Neutrophil (primary cell): ENCODE measurements around the gene VSX2.

Experiments
- H3K27ac ChIP-seq: fragments of 200-600 bp; sonication (generic); 2 replicates; pipeline ENCODE4 v1.5.1; 2016; ENCODE audit warnings: mild to moderate bottlenecking, moderate library complexity
- H3K27me3 ChIP-seq: fragments of 200-600 bp; sonication (generic); 2 replicates; pipeline ENCODE4 v1.6.0; 2016; ENCODE audit warnings: mild to moderate bottlenecking
- H3K36me3 ChIP-seq: fragments of 200-600 bp; sonication (generic); 2 replicates; pipeline ENCODE4 v1.5.1; 2017
- H3K4me1 ChIP-seq, 2 experiments: fragments of 200-600 bp in 1 of 2; sonication (generic) in 1 of 2; 1 replicate in 1 of 2; 2 replicates in 1 of 2; pipeline versions ENCODE4 v1.5.1 to v1.6.1; 2013 to 2016; ENCODE audit warnings: low read depth in 1 of 2, low read length in 1 of 2, mild to moderate bottlenecking in 1 of 2, moderate library complexity in 1 of 2; ENCODE audit not compliant: control insufficient read depth in 1 of 2, insufficient read depth in 1 of 2
- H3K4me3 ChIP-seq, 2 experiments: fragments of 200-600 bp in 1 of 2; sonication (generic) in 1 of 2; 1 replicate in 1 of 2; 2 replicates in 1 of 2; pipeline ENCODE4 v1.5.1; 2013 to 2016; ENCODE audit warnings: low read depth in 1 of 2, low read length in 1 of 2, mild to moderate bottlenecking in 1 of 2, moderate library complexity in 1 of 2
- H3K9me3 ChIP-seq: fragments of 200-600 bp; sonication (generic); 2 replicates; pipeline ENCODE4 v1.5.1; 2016
- TF ChIP-seq, protein P1 (sequence below): fragments of 200-600 bp; sonication (generic); IDR thresholded peaks from 2 replicates; pipeline ENCODE4 v1.5.1; 2016; ENCODE audit warnings: antibody characterized with exemption

The VSX2 gene

DNA sequence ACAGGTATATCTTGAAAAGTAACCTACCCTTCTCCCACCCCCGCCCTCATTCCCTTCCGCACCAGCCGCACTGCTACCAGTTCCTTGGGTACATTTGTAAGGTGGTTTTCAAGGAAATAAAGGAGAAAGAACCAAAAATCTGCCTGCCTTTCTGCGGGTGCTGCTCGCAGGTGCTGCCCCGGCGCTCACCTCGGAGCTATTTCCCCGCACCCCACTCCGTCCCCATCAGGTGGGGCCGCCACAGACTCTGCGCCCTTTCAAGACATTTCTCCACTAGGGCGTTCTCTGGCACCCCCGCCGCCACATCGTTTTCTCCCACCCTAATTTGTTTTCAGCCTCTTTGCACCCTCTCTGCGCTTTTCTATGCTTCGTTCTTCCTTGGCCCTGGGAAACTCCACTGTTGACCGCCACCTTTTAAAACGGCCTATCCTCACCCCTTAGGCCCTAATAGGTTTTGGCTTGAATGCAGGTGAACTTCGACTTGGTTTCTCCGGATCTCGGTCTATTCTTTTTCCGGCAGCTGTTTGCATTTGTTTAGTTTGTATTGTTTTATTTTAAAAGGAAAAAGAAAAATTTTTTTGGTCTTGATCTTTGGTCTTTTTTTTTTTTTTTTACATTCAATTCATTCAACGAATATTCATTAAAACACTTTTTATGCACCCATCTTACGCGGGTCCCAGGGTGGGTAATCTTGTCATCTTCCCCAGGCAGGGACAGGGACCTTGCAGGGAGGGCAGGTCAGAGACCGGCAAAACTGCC is 3.0 kb downstream of the VSX2 start:
- Histone ChIP-seq H3K27ac (no peak overlapping the region), H3K9me3 (no peaks in the 10 kb centered on the region), H3K27me3 (peaks cover 100% of the 10 kb centered on the region), H3K36me3 (no peaks in the 10 kb centered on the region), H3K4me1 (peaks cover 7 to 24% of the 10 kb centered on the region in 2 experiments), H3K4me3 (no peak overlapping the region)
- TF ChIP-seq, protein P1, sequence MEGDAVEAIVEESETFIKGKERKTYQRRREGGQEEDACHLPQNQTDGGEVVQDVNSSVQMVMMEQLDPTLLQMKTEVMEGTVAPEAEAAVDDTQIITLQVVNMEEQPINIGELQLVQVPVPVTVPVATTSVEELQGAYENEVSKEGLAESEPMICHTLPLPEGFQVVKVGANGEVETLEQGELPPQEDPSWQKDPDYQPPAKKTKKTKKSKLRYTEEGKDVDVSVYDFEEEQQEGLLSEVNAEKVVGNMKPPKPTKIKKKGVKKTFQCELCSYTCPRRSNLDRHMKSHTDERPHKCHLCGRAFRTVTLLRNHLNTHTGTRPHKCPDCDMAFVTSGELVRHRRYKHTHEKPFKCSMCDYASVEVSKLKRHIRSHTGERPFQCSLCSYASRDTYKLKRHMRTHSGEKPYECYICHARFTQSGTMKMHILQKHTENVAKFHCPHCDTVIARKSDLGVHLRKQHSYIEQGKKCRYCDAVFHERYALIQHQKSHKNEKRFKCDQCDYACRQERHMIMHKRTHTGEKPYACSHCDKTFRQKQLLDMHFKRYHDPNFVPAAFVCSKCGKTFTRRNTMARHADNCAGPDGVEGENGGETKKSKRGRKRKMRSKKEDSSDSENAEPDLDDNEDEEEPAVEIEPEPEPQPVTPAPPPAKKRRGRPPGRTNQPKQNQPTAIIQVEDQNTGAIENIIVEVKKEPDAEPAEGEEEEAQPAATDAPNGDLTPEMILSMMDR = no peak

DNA sequence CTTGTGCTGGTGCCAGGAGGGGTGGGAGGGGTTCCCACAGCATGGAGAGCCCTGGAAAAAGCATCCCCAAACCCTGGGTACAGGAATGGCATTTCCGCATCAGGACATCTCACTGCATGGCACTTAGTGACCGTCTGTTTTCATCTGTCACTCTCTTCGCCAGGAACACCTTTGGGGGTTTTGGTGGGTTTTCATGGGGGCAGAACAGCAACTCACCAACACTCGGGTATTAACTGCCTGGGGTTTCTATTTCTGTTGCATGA is 3.5 kb downstream of the VSX2 start:
- no peaks in the 10 kb centered on the region for H3K9me3 ChIP-seq
- H3K4me3 ChIP-seq = no peak overlapping the region
- no peaks in the 10 kb centered on the region for H3K36me3 ChIP-seq
- peaks cover 7 to 24% of the 10 kb centered on the region in 2 experiments for H3K4me1 ChIP-seq
- no peak overlapping the region for H3K27ac ChIP-seq
- TF ChIP-seq, protein P1 = no peak
- H3K27me3 ChIP-seq = peaks cover 100% of the 10 kb centered on the region

DNA sequence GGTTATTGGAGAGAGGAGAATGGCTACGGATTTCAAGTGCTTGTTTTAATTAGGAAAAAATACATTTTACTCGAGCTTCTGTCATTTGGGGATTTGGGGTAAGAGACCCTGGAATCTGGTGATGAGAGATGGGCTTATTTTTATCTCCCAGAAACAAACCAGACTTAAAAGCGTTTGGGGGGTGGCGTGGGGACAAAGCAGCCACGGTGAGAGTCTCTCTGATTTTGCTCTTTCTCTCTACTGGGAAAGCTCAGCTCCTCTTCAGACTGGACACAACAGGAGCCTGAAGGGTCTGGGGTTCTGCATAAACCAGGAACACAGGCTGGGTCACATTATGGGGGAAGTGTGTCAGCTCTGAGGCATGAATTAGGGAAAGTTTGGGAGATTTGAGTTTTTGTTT is 3.8 kb downstream of the VSX2 start:
- Histone ChIP-seq H3K4me1 (peaks cover 7 to 24% of the 10 kb centered on the region in 2 experiments), H3K36me3 (no peaks in the 10 kb centered on the region), H3K27me3 (peaks cover 100% of the 10 kb centered on the region), H3K27ac (no peak overlapping the region), H3K9me3 (no peaks in the 10 kb centered on the region), H3K4me3 (no peak overlapping the region)
- TF ChIP-seq, protein P1 = no peak

DNA sequence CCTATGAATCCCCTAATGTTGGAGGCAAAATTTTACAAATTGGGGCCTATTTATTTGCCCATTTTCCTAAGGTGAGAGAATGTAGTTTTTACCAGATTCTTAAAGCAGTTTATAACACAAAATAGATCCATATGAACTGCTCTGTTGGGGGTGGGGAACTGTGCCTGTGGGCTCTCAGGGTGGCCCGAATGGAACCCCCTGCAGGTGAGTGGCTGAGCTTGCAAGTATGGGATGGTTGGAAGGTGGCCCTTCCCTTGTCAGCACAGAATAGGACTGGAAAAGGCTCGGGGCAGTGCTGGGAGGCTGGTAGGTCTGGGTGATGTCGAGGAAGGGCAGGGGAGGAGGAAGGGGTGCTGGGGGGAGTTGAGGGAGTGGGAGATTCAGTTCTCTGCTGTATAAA is 4.9 kb downstream of the VSX2 start:
- Histone ChIP-seq H3K9me3 (no peaks in the 10 kb centered on the region), H3K36me3 (no peaks in the 10 kb centered on the region), H3K27ac (no peak overlapping the region), H3K4me1 (peaks cover 7 to 24% of the 10 kb centered on the region in 2 experiments), H3K27me3 (peaks cover 98% of the 10 kb centered on the region), H3K4me3 (no peak overlapping the region)
- TF ChIP-seq, protein P1 = no peak

DNA sequence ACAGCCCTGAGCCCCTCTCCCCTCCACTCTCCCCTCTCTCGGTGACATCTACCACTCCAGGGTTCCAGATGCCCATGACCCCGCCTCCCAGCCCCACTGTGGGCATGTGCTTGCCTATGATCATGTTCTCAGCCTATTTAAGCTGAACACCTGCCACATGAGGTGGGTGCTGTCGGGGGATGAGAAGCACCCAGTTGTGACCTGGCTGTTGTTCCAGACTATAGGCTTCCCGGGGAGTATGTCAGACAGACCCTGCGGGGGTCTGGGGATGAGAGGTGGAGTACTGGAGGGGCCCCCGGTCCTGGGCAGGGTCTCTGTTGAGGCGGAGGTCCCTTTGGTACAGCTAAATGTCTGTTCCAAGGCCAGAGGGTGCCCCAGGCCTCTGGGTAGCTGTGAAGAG is 6.0 kb downstream of the VSX2 start:
- peaks cover 98% of the 10 kb centered on the region for H3K27me3 ChIP-seq
- H3K4me3 ChIP-seq = no peak overlapping the region
- TF ChIP-seq, protein P1 = no peak
- H3K27ac ChIP-seq = no peak overlapping the region
- peaks cover 4 to 18% of the 10 kb centered on the region in 2 experiments for H3K4me1 ChIP-seq
- no peaks in the 10 kb centered on the region for H3K9me3 ChIP-seq
- no peaks in the 10 kb centered on the region for H3K36me3 ChIP-seq
